ENCODE results near the gene HSPB1.

DNA sequence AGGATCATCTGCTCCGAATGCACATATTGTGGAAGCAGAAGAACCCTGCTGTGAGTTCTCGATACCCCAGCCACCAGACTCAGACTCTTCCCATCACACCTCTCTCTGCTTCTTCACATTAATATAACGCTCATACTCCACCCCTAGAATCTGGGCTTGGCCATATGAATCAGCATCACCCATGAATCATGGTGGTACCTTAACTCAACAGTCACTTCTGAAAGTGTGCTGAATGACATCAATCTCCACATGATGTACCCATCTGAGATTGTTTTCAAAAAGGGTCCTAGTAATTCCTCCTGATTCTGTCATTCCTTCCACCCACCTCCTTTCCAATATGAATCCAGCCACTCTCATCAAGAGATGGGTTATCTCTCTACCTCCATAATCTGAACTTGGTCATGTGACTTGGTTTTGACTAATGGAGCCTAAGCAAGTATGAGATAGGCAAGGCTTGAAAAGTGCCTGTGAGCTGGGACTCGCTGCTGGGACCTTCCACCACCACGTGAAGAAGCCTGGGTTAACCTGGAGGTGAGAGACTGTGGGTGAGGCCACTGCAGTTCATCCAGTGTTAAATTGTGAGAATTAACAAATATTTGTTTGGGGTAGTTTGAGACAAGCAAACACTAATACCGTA is 40.9 kb downstream of the HSPB1 start:
- TF ChIP-seq SMAD3 (CRISPR knock-in tag; IDR thresholded peaks at IDR 0.05; ENCODE audit: borderline replicate concordance) (no peak), GABPB1 (CRISPR knock-in tag; IDR thresholded peaks at IDR 0.05) (no peak), ATF1 (CRISPR knock-in tag; IDR thresholded peaks at IDR 0.05) (no peak), FOXJ3 (CRISPR knock-in tag; IDR thresholded peaks at IDR 0.05; ENCODE audit: borderline replicate concordance) (no peak), IRF2 (CRISPR knock-in tag; IDR thresholded peaks at IDR 0.05; ENCODE audit: borderline replicate concordance, low read depth) (no peak), SP1 (CRISPR knock-in tag; conservative IDR thresholded peaks at IDR 0.05) (no peak), NFATC4 (CRISPR knock-in tag; IDR thresholded peaks at IDR 0.05) (no peak), ZNF263 (CRISPR knock-in tag; IDR thresholded peaks at IDR 0.05; ENCODE audit: low read depth) (no peak)
- TF ChIP-seq, protein P1, sequence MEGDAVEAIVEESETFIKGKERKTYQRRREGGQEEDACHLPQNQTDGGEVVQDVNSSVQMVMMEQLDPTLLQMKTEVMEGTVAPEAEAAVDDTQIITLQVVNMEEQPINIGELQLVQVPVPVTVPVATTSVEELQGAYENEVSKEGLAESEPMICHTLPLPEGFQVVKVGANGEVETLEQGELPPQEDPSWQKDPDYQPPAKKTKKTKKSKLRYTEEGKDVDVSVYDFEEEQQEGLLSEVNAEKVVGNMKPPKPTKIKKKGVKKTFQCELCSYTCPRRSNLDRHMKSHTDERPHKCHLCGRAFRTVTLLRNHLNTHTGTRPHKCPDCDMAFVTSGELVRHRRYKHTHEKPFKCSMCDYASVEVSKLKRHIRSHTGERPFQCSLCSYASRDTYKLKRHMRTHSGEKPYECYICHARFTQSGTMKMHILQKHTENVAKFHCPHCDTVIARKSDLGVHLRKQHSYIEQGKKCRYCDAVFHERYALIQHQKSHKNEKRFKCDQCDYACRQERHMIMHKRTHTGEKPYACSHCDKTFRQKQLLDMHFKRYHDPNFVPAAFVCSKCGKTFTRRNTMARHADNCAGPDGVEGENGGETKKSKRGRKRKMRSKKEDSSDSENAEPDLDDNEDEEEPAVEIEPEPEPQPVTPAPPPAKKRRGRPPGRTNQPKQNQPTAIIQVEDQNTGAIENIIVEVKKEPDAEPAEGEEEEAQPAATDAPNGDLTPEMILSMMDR (IDR thresholded peaks at IDR 0.05): no peak
- TF ChIP-seq, protein P2, sequence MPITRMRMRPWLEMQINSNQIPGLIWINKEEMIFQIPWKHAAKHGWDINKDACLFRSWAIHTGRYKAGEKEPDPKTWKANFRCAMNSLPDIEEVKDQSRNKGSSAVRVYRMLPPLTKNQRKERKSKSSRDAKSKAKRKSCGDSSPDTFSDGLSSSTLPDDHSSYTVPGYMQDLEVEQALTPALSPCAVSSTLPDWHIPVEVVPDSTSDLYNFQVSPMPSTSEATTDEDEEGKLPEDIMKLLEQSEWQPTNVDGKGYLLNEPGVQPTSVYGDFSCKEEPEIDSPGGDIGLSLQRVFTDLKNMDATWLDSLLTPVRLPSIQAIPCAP (CRISPR knock-in tag; IDR thresholded peaks at IDR 0.05): no peak
- TF ChIP-seq, protein P3, sequence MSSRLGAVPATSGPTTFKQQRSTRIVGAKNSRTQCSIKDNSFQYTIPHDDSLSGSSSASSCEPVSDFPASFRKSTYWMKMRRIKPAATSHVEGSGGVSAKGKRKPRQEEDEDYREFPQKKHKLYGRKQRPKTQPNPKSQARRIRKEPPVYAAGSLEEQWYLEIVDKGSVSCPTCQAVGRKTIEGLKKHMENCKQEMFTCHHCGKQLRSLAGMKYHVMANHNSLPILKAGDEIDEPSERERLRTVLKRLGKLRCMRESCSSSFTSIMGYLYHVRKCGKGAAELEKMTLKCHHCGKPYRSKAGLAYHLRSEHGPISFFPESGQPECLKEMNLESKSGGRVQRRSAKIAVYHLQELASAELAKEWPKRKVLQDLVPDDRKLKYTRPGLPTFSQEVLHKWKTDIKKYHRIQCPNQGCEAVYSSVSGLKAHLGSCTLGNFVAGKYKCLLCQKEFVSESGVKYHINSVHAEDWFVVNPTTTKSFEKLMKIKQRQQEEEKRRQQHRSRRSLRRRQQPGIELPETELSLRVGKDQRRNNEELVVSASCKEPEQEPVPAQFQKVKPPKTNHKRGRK (CRISPR knock-in tag; IDR thresholded peaks at IDR 0.05; ENCODE audit: borderline replicate concordance): no peak
- TF ChIP-seq, protein P4, sequence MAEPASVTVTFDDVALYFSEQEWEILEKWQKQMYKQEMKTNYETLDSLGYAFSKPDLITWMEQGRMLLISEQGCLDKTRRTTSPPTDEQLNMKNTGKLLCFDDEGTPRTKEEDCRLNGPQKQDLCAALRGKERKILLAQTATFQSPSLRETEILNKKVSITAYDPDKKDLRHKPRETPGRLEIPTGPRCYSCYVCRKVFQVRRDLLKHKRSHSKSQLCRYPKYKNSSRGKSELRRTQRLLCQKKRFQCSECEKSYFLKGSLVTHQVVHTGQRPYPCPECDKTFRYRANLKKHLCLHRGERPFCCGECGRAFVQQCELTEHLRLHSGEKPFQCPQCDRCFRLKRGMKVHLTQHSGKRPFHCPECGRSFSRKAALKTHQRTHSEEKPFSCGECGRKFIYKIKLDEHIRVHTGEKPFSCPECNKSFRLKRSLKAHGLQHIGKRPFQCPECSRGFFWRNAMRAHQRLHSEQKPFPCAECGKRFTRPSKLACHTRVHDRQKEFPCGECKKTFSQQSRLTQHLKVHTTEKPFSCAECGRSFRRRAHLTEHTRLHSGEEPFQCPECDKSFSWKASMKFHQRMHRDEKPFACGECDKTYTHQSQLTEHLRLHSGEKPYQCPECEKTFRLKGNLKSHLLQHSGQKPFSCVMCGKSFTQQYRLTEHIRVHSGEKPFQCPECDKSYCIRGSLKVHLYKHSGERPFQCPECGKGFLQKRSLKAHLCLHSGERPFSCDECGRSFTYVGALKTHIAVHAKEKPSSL (CRISPR knock-in tag; conservative IDR thresholded peaks at IDR 0.05): no peak
- TF ChIP-seq, protein P5, sequence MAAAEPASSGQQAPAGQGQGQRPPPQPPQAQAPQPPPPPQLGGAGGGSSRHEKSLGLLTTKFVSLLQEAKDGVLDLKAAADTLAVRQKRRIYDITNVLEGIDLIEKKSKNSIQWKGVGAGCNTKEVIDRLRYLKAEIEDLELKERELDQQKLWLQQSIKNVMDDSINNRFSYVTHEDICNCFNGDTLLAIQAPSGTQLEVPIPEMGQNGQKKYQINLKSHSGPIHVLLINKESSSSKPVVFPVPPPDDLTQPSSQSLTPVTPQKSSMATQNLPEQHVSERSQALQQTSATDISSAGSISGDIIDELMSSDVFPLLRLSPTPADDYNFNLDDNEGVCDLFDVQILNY (CRISPR knock-in tag; IDR thresholded peaks at IDR 0.05): no peak

All from WTC11 (cell line).